Measurements from ENCODE around the gene PIANP. TPM values are rescaled to one million over a fixed set of nuclear protein-coding genes. Genes with fewer than 3 reads are reported as not detected.
"Not testable (repeated sequence)": the region's sequence is repeated elsewhere in the genome, so short reads cannot be mapped to it uniquely, and the experiment has no call there.

PIANP gene
- total RNA-seq, 1 experiment from 2014 or later: not detected

GRCh38 chr12:6708960-6709394 is 8.4 kb upstream of the PIANP start:
- intact Hi-C loops (cut with micrococcal nuclease; ENCODE audit: unreplicated experiment): no loop called here
- Mint-ChIP-seq H3K36me3 (ENCODE audit: insufficient read depth, unreplicated experiment) (no peaks in the 10 kb centered on the region), H3K9me3 (ENCODE audit: low read depth, unreplicated experiment) (no peaks in the 10 kb centered on the region), H3K4me3 (ENCODE audit: low read depth, unreplicated experiment) (no peak overlapping the region), H3K4me1 (ENCODE audit: low read depth, unreplicated experiment) (no peaks in the 10 kb centered on the region), H3K27me3 (ENCODE audit: unreplicated experiment) (peaks cover 19% of the 10 kb centered on the region), H3K27ac (ENCODE audit: unreplicated experiment) (no peak overlapping the region)
- CTCF ChIA-PET: interaction anchor here (0.6 kb wide), 1 partner anchor 124 kb away, joined by 4 read pairs; no protein-coding TSS in a partner anchor
- TF ChIP-seq CTCF (IDR thresholded peaks at IDR 0.05; ENCODE audit: unreplicated experiment): no peak
- no peak for DNase-seq
- BruUV-seq (replicated peaks): no TSS peak

DNA sequence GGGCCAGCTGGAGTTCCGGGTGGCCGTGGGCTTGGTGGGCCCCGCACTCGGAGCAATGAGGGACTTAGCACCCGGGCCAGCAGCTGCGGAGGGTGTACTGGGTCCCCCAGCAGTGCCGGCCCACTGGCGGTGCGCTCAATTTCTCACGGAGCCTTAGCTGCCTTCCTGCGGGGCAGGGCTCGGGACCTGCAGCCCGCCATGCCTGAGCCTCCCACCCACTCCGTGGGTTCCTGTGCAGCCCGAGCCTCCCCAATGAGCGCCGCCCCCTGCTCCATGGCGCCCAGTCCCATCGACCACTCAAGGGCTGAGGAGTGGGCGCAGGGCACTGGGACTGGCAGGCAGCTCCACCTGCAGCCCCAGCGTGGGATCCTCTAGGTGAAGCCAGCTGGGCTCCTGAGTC is 7.7 kb upstream of the PIANP start:
- DNase-seq; H3K9me3 Mint-ChIP-seq (ENCODE audit: low read depth, unreplicated experiment); H3K27ac Mint-ChIP-seq (ENCODE audit: unreplicated experiment); intact Hi-C loops (cut with micrococcal nuclease; ENCODE audit: unreplicated experiment); BruUV-seq (replicated peaks); H3K36me3 Mint-ChIP-seq (ENCODE audit: insufficient read depth, unreplicated experiment); CTCF ChIA-PET; H3K4me1 Mint-ChIP-seq (ENCODE audit: low read depth, unreplicated experiment); H3K4me3 Mint-ChIP-seq (ENCODE audit: low read depth, unreplicated experiment): not testable (repeated sequence)
- H3K27me3 Mint-ChIP-seq (ENCODE audit: unreplicated experiment): peaks cover 26% of the 10 kb centered on the region

DNA sequence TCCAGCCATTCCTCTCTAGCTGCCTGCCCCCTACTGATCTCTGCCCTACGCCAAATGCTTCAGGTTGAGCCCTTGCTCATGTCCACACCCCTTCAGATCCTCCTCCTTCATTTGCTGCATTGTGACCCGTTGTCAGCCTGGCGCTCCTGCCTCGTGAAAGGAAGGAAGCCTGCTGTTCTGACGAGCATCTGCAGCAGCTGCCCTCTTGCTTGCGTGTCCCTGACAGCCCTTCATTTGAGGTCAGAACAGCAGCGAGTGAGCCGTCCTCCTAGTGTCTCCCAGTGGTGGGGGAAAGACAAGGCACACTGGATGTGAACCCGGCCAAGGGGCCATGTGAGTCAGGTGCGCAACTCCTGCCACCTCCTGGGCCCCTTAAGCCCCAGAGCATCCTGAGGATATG is 3.0 kb upstream of the PIANP start:
- peaks cover 10% of the 10 kb centered on the region for H3K4me1 Mint-ChIP-seq (ENCODE audit: low read depth, unreplicated experiment)
- no peaks in the 10 kb centered on the region for H3K9me3 Mint-ChIP-seq (ENCODE audit: low read depth, unreplicated experiment)
- BruUV-seq (replicated peaks): no TSS peak
- no peaks in the 10 kb centered on the region for H3K36me3 Mint-ChIP-seq (ENCODE audit: insufficient read depth, unreplicated experiment)
- CTCF ChIA-PET: no interaction called here
- H3K27me3 Mint-ChIP-seq (ENCODE audit: unreplicated experiment): peaks cover 73% of the 10 kb centered on the region
- no peak overlapping the region for H3K27ac Mint-ChIP-seq (ENCODE audit: unreplicated experiment)
- intact Hi-C loops (cut with micrococcal nuclease; ENCODE audit: unreplicated experiment): no loop called here
- no peak overlapping the region for H3K4me3 Mint-ChIP-seq (ENCODE audit: low read depth, unreplicated experiment)
- TF ChIP-seq CTCF (IDR thresholded peaks at IDR 0.05; ENCODE audit: unreplicated experiment): no peak
- no peak for DNase-seq

DNA sequence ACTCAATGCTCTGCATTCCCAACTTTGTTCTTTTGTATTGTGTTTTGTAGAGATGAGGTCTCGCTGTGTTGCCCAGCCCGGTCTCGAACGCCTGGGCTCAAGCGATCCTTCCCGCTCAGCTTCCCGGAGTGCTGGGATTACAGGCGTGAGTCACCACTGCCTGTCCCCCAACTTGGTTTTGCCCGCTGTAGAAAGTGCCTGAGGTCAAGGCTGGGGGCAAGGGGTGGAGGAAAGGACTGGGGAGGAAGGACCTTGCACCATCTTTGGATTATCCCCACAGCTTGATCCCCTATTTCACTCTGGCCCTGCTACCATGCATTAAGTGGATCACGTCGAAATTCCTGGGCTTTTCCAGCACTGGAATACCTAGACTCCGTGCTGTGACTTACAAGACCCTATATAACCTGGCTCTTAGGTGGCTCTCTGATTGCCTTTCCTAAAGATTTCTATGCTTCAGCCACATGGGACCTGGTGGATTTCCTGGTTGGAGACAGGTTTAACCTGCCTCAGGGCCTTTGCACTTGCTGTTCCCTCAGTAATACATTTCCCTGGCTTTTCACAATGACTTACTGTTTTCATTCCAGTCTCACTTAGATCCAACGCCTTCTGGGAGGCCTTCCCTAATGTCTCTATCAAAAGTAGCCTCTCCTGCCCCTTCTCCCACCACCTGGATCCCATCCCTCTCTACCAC is 608 bp upstream of the PIANP start:
- BruUV-seq (replicated peaks): no TSS peak
- peak overlapping the region; percentile 24 for H3K4me3 Mint-ChIP-seq (ENCODE audit: low read depth, unreplicated experiment)
- H3K36me3 Mint-ChIP-seq (ENCODE audit: insufficient read depth, unreplicated experiment): no peaks in the 10 kb centered on the region
- no peak overlapping the region for H3K27ac Mint-ChIP-seq (ENCODE audit: unreplicated experiment)
- TF ChIP-seq CTCF (IDR thresholded peaks at IDR 0.05; ENCODE audit: unreplicated experiment): no peak
- intact Hi-C loops (cut with micrococcal nuclease; ENCODE audit: unreplicated experiment): no loop called here
- no peak for DNase-seq
- H3K4me1 Mint-ChIP-seq (ENCODE audit: low read depth, unreplicated experiment): peaks cover 10% of the 10 kb centered on the region
- H3K27me3 Mint-ChIP-seq (ENCODE audit: unreplicated experiment): peaks cover 97% of the 10 kb centered on the region
- CTCF ChIA-PET: no interaction called here
- H3K9me3 Mint-ChIP-seq (ENCODE audit: low read depth, unreplicated experiment): no peaks in the 10 kb centered on the region

- TF ChIP-seq CTCF (IDR thresholded peaks at IDR 0.05; ENCODE audit: unreplicated experiment): no peak
- no peaks in the 10 kb centered on the region for H3K9me3 Mint-ChIP-seq (ENCODE audit: low read depth, unreplicated experiment)
- no TSS peak for BruUV-seq (replicated peaks)
- peaks cover 100% of the 10 kb centered on the region for H3K27me3 Mint-ChIP-seq (ENCODE audit: unreplicated experiment)
- peak overlapping the region; percentile 24 for H3K4me3 Mint-ChIP-seq (ENCODE audit: low read depth, unreplicated experiment)
- CTCF ChIA-PET: interaction anchor here (0.7 to 2.6 kb wide), 4 partner anchors 11 to 78 kb away, joined by 3 to 8 read pairs (median 4); partner anchors contain the start of genes COPS7A and ZNF384
- intact Hi-C loops (cut with micrococcal nuclease; ENCODE audit: unreplicated experiment): loop anchor here (5.0 kb wide), 1 partner anchor 83 kb away; no protein-coding TSS in a partner anchor
- no peaks in the 10 kb centered on the region for H3K36me3 Mint-ChIP-seq (ENCODE audit: insufficient read depth, unreplicated experiment)
- H3K4me1 Mint-ChIP-seq (ENCODE audit: low read depth, unreplicated experiment): peaks cover 10% of the 10 kb centered on the region
- no peak overlapping the region for H3K27ac Mint-ChIP-seq (ENCODE audit: unreplicated experiment)
- DNase-seq: no peak
Observed at GRCh38 chr12:6699989-6700645, 498 bp downstream of the PIANP start.
